Endodermal cell (in vitro differentiated cells): Measurements from ENCODE around the gene TMEM108. TPM values are rescaled to one million over a fixed set of nuclear protein-coding genes. Genes with fewer than 3 reads are reported as not detected.

ENCODE experiments used
- DNase-seq: peaks from one replicate; pipeline ENCODE4 v3.0.0-alpha.2; 2017
- H3K27ac ChIP-seq: 2 replicates; pipeline ENCODE4 v1.5.1; 2013; ENCODE audit warnings: mild to moderate bottlenecking, low read depth, low read length, moderate library complexity
- H3K27me3 ChIP-seq: 2 replicates; pipeline ENCODE4 v1.6.1; 2013; ENCODE audit warnings: mild to moderate bottlenecking, low read length, moderate library complexity; ENCODE audit not compliant: insufficient read depth, control insufficient read depth, poor library complexity, severe bottlenecking
- H3K36me3 ChIP-seq: 2 replicates; pipeline ENCODE4 v1.7.0; 2013; ENCODE audit warnings: mild to moderate bottlenecking, low read length, moderate library complexity; ENCODE audit not compliant: control insufficient read depth, insufficient read depth
- H3K4me1 ChIP-seq: one replicate; pipeline ENCODE4 v1.7.0; 2013; ENCODE audit warnings: low read length; ENCODE audit not compliant: control insufficient read depth, insufficient read depth
- H3K4me3 ChIP-seq: 2 replicates; pipeline ENCODE4 v1.5.1; 2013; ENCODE audit warnings: mild to moderate bottlenecking, low read length, moderate library complexity
- H3K9ac ChIP-seq: 2 replicates; pipeline ENCODE4 v1.6.1; 2013; ENCODE audit warnings: mild to moderate bottlenecking, low read length, moderate library complexity; ENCODE audit not compliant: poor library complexity, severe bottlenecking; ENCODE audit errors: extremely low read depth
- H3K9me3 ChIP-seq: 2 replicates; pipeline ENCODE4 v1.6.1; 2013; ENCODE audit warnings: mild to moderate bottlenecking, low read length, moderate library complexity; ENCODE audit not compliant: control insufficient read depth
- H3K27ac Mint-ChIP-seq: 2 replicates; pipeline ENCODE4 v1.8.0; 2020; ENCODE audit warnings: mixed read lengths
- H3K27me3 Mint-ChIP-seq: 2 replicates; pipeline ENCODE4 v1.8.0; 2021; ENCODE audit warnings: mild to moderate bottlenecking, mixed read lengths; ENCODE audit not compliant: insufficient read depth
- H3K36me3 Mint-ChIP-seq: 2 replicates; pipeline ENCODE4 v1.8.0; 2020; ENCODE audit warnings: low read depth, mixed read lengths
- H3K4me1 Mint-ChIP-seq: 2 replicates; pipeline ENCODE4 v1.8.0; 2020; ENCODE audit warnings: mixed read lengths
- H3K4me3 Mint-ChIP-seq: 2 replicates; pipeline ENCODE4 v1.8.0; 2020; ENCODE audit warnings: mild to moderate bottlenecking, moderate library complexity, mixed read lengths
- H3K9me3 Mint-ChIP-seq: 2 replicates; pipeline ENCODE4 v1.8.0; 2020; ENCODE audit warnings: mild to moderate bottlenecking, mixed read lengths
- CTCF ChIP-seq: fragments of 200-600 bp; sonication (generic); conservative IDR thresholded peaks from 2 replicates; pipeline ENCODE4 v1.5.0; 2021; ENCODE audit warnings: antibody characterized with exemption, mild to moderate bottlenecking
- WGBS, 2 experiments: methylation state at CpG; one replicate each; pipeline versions ENCODE4 v1.1.5 to v1.1.7; 2013; ENCODE audit warnings: missing lambda C conversion rate in 2 of 2, mixed read lengths in 1 of 2; ENCODE audit not compliant: insufficient coverage in 1 of 2, insufficient read length in 1 of 2; 5-methylcytosine and 5-hydroxymethylcytosine counted together
- total RNA-seq, 2 donors: library from RNA; stranded (reverse); fragmentation: NEBNext Ultra II Directional in 1 of 2; extraction: Animal tissue kit (Norgen Biotek cat#: 25700) in 1 of 2; gene quantifications; 2 replicates in 1 of 2; 3 replicates in 1 of 2; pipeline ENCODE4 v1.2.1, GENCODE V29; 2021

TMEM108 gene
- total RNA-seq, 2 donors from 2014 or later = 4.8 to 7.9 TPM

- H3K27ac Mint-ChIP-seq = no peak overlapping the region
Measured at GRCh38 chr3:133270631-133271030, 232.4 kb downstream of the TMEM108 start.

GRCh38 chr3:133271042-133271441, 232.9 kb downstream of the TMEM108 start:
- H3K27ac ChIP-seq = no peak overlapping the region

More at GRCh38 chr3:133270631-133271030, 232.4 kb downstream of the TMEM108 start:
- H3K27me3 ChIP-seq = no peaks in the 10 kb centered on the region
- no peak for DNase-seq
- H3K27ac ChIP-seq = no peak overlapping the region
- no peak overlapping the region for H3K4me3 ChIP-seq
- peaks cover 15% of the 10 kb centered on the region for H3K4me1 Mint-ChIP-seq
- H3K4me3 Mint-ChIP-seq = no peak overlapping the region
- no peaks in the 10 kb centered on the region for H3K36me3 ChIP-seq
- no peaks in the 10 kb centered on the region for H3K9me3 ChIP-seq
- H3K9ac ChIP-seq = no peak overlapping the region
- TF ChIP-seq CTCF = no peak
- WGBS, 2 experiments = 75% methylated on average over 1 of the region's 1 CpG; no CpG with 5 or more reads in 1 of the 2 experiments
- no peaks in the 10 kb centered on the region for H3K9me3 Mint-ChIP-seq
- no peaks in the 10 kb centered on the region for H3K36me3 Mint-ChIP-seq
- H3K4me1 ChIP-seq = no peaks in the 10 kb centered on the region
- H3K27me3 Mint-ChIP-seq = no peaks in the 10 kb centered on the region

GRCh38 chr3:133271539-133271938, 233.3 kb downstream of the TMEM108 start:
- H3K27ac ChIP-seq = no peak overlapping the region

More at GRCh38 chr3:133271042-133271441, 232.9 kb downstream of the TMEM108 start:
- no peak for DNase-seq
- 97 to 100% methylated on average over 1 to 3 of the region's 3 CpGs for WGBS, 2 experiments
- peak overlapping the region; percentile 62 for H3K27ac Mint-ChIP-seq
- Histone ChIP-seq H3K36me3 (no peaks in the 10 kb centered on the region), H3K9me3 (no peaks in the 10 kb centered on the region), H3K27me3 (no peaks in the 10 kb centered on the region), H3K4me1 (no peaks in the 10 kb centered on the region), H3K4me3 (no peak overlapping the region), H3K9ac (no peak overlapping the region)
- no peak overlapping the region for H3K4me3 Mint-ChIP-seq
- H3K9me3 Mint-ChIP-seq = no peaks in the 10 kb centered on the region
- peaks cover 11% of the 10 kb centered on the region for H3K4me1 Mint-ChIP-seq
- TF ChIP-seq CTCF = no peak
- no peaks in the 10 kb centered on the region for H3K36me3 Mint-ChIP-seq
- H3K27me3 Mint-ChIP-seq = no peaks in the 10 kb centered on the region

More at GRCh38 chr3:133271539-133271938, 233.3 kb downstream of the TMEM108 start:
- Mint-ChIP-seq H3K4me3 (no peak overlapping the region), H3K27ac (no peak overlapping the region), H3K36me3 (no peaks in the 10 kb centered on the region), H3K4me1 (peaks cover 6% of the 10 kb centered on the region), H3K27me3 (no peaks in the 10 kb centered on the region), H3K9me3 (no peaks in the 10 kb centered on the region)
- no peaks in the 10 kb centered on the region for H3K27me3 ChIP-seq
- no peak overlapping the region for H3K9ac ChIP-seq
- no peak for DNase-seq
- no peaks in the 10 kb centered on the region for H3K36me3 ChIP-seq
- no peaks in the 10 kb centered on the region for H3K9me3 ChIP-seq
- 66 to 71% methylated on average over 4 of the region's 4 CpGs for WGBS, 2 experiments
- H3K4me3 ChIP-seq = no peak overlapping the region
- no peaks in the 10 kb centered on the region for H3K4me1 ChIP-seq
- peak; percentile 18 for TF ChIP-seq CTCF
